Natural killer cell (primary cell): ENCODE data around the gene ZFP36L1. TPM values are rescaled to one million over a fixed set of nuclear protein-coding genes. Genes with fewer than 3 reads are reported as not detected.

Experiments used
- ATAC-seq, 3 donors: fragments of 150-1000 bp in 2 of 3; fragments of 200-7000 bp in 1 of 3; cut with Tn5 transposase; 1 replicate in 1 of 3; 2 replicates in 2 of 3; pipeline ENCODE4 v1.10.0; 2021; ENCODE audit warnings: mild to moderate bottlenecking in 2 of 3, moderate library complexity in 2 of 3
- DNase-seq, 2 donors: peaks; one replicate each; pipeline versions ENCODE4 v3.0.0 to v3.0.0-alpha.2; 2013 to 2021; ENCODE audit warnings: mixed read lengths in 1 of 2
- H3K27ac ChIP-seq: one replicate; pipeline ENCODE4 v1.5.1; 2013; ENCODE audit warnings: mild to moderate bottlenecking, low read length
- H3K27me3 ChIP-seq: one replicate; pipeline ENCODE4 v1.6.1; 2013; ENCODE audit warnings: low read length; ENCODE audit not compliant: control insufficient read depth, insufficient read depth
- H3K36me3 ChIP-seq: one replicate; pipeline ENCODE4 v1.6.1; 2013; ENCODE audit warnings: low read length; ENCODE audit not compliant: control insufficient read depth, insufficient read depth
- H3K4me1 ChIP-seq: one replicate; pipeline ENCODE4 v1.6.1; 2013; ENCODE audit warnings: low read length; ENCODE audit not compliant: control insufficient read depth, insufficient read depth
- H3K4me3 ChIP-seq: one replicate; pipeline ENCODE4 v1.5.1; 2013; ENCODE audit warnings: low read length
- H3K9me3 ChIP-seq: one replicate; pipeline ENCODE4 v1.6.1; 2013; ENCODE audit warnings: low read length; ENCODE audit not compliant: control insufficient read depth, insufficient read depth
- H3K27ac Mint-ChIP-seq, 2 donors: one replicate each; pipeline ENCODE4 v1.8.0; 2022; ENCODE audit warnings: mild to moderate bottlenecking in 2 of 2, mixed read lengths in 2 of 2, moderate library complexity in 1 of 2
- H3K27me3 Mint-ChIP-seq, 2 donors: one replicate each; pipeline ENCODE4 v1.8.0; 2022; ENCODE audit warnings: low read depth in 2 of 2, mixed read lengths in 2 of 2
- H3K36me3 Mint-ChIP-seq: one replicate; pipeline ENCODE4 v1.8.0; 2022; ENCODE audit warnings: mixed read lengths
- H3K4me1 Mint-ChIP-seq, 2 donors: one replicate each; pipeline ENCODE4 v1.8.0; 2022; ENCODE audit warnings: mixed read lengths in 2 of 2
- H3K4me3 Mint-ChIP-seq: one replicate; pipeline ENCODE4 v1.8.0; 2022; ENCODE audit warnings: mild to moderate bottlenecking, moderate library complexity, mixed read lengths
- H3K9me3 Mint-ChIP-seq, 2 donors: one replicate each; pipeline ENCODE4 v1.8.0; 2022; ENCODE audit warnings: mixed read lengths in 2 of 2
- WGBS: methylation state at CpG from one replicate; pipeline ENCODE4 v1.1.7; 2013; ENCODE audit warnings: missing lambda C conversion rate; ENCODE audit not compliant: insufficient coverage; 5-methylcytosine and 5-hydroxymethylcytosine counted together
- intact Hi-C: fragments of 100-400 bp; cut with micrococcal nuclease; formaldehyde crosslinking; loops from one replicate; pipeline ENCODE4 v1.14.2; 2022
- total RNA-seq, 4 donors: library from RNA; stranded (reverse); fragments of 120-200 nt in 1 of 4; gene quantifications; one replicate each; pipeline versions ENCODE4 v1.2.3 to v1.2.4, GENCODE V29; 2013 to 2022
- TF ChIP-seq, protein P1 (sequence below): fragments of 200-600 bp; IDR thresholded peaks from one replicate; pipeline ENCODE4 v1.8.0; 2022; ENCODE audit warnings: antibody characterized with exemption

Gene ZFP36L1
- total RNA-seq, 3 donors from 2014 or later (not counting 1 experiment from before 2014, with no cell fraction given) = 143 to 167 (median 166) TPM

- Mint-ChIP-seq H3K9me3 (no peaks in the 10 kb centered on the region), H3K4me1 (peaks cover 10 to 29% of the 10 kb centered on the region in 2 donors), H3K27ac (no peak overlapping the region), H3K36me3 (no peaks in the 10 kb centered on the region), H3K4me3 (no peak overlapping the region), H3K27me3 (no peaks in the 10 kb centered on the region)
- ATAC-seq (no peak), DNase-seq (no peak)
- WGBS = 96% methylated on average over 3 of the region's 3 CpGs
- intact Hi-C loops = no loop called here
- Histone ChIP-seq H3K27me3 (no peaks in the 10 kb centered on the region), H3K4me1 (peaks cover 21% of the 10 kb centered on the region), H3K4me3 (no peak overlapping the region), H3K27ac (no peak overlapping the region), H3K9me3 (no peaks in the 10 kb centered on the region), H3K36me3 (no peaks in the 10 kb centered on the region)
- TF ChIP-seq, protein P1, sequence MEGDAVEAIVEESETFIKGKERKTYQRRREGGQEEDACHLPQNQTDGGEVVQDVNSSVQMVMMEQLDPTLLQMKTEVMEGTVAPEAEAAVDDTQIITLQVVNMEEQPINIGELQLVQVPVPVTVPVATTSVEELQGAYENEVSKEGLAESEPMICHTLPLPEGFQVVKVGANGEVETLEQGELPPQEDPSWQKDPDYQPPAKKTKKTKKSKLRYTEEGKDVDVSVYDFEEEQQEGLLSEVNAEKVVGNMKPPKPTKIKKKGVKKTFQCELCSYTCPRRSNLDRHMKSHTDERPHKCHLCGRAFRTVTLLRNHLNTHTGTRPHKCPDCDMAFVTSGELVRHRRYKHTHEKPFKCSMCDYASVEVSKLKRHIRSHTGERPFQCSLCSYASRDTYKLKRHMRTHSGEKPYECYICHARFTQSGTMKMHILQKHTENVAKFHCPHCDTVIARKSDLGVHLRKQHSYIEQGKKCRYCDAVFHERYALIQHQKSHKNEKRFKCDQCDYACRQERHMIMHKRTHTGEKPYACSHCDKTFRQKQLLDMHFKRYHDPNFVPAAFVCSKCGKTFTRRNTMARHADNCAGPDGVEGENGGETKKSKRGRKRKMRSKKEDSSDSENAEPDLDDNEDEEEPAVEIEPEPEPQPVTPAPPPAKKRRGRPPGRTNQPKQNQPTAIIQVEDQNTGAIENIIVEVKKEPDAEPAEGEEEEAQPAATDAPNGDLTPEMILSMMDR = no peak
These were observed 34.6 kb downstream of the ZFP36L1 start for GRCh38 chr14:68758301-68758700.

- Histone ChIP-seq H3K4me3 (no peak overlapping the region), H3K36me3 (no peaks in the 10 kb centered on the region), H3K27ac (no peak overlapping the region), H3K9me3 (no peaks in the 10 kb centered on the region), H3K4me1 (peaks cover 21% of the 10 kb centered on the region), H3K27me3 (no peaks in the 10 kb centered on the region)
- Mint-ChIP-seq H3K4me1 (peaks cover 10 to 29% of the 10 kb centered on the region in 2 donors), H3K27ac (no peak overlapping the region), H3K9me3 (no peaks in the 10 kb centered on the region), H3K36me3 (no peaks in the 10 kb centered on the region), H3K4me3 (no peak overlapping the region), H3K27me3 (no peaks in the 10 kb centered on the region)
- TF ChIP-seq, protein P1 = no peak
- ATAC-seq (peak; percentile 61 to 73 (median 72)), DNase-seq (no peak)
- intact Hi-C loops = no loop called here
- 34% methylated on average over 4 of the region's 4 CpGs for WGBS
These were observed 35.2 kb downstream of the ZFP36L1 start for GRCh38 chr14:68757618-68758081.

GRCh38 chr14:68756734-68757133 is 36.1 kb downstream of the ZFP36L1 start:
- Histone ChIP-seq H3K27me3 (no peaks in the 10 kb centered on the region), H3K27ac (no peak overlapping the region), H3K4me1 (peaks cover 21% of the 10 kb centered on the region), H3K36me3 (no peaks in the 10 kb centered on the region), H3K4me3 (no peak overlapping the region), H3K9me3 (no peaks in the 10 kb centered on the region)
- ATAC-seq (no peak), DNase-seq (no peak)
- TF ChIP-seq, protein P1 = no peak
- intact Hi-C loops = no loop called here
- no peak overlapping the region for H3K27ac Mint-ChIP-seq
- H3K9me3 Mint-ChIP-seq = no peaks in the 10 kb centered on the region
- WGBS = 94% methylated on average over 6 of the region's 6 CpGs
- no peaks in the 10 kb centered on the region for H3K27me3 Mint-ChIP-seq
- no peaks in the 10 kb centered on the region for H3K36me3 Mint-ChIP-seq
- peaks cover 10 to 27% of the 10 kb centered on the region in 2 donors for H3K4me1 Mint-ChIP-seq
- H3K4me3 Mint-ChIP-seq = no peak overlapping the region

GRCh38 chr14:68756000-68756481 is 36.8 kb downstream of the ZFP36L1 start:
- Mint-ChIP-seq H3K27ac (no peak overlapping the region), H3K36me3 (no peaks in the 10 kb centered on the region), H3K9me3 (no peaks in the 10 kb centered on the region), H3K4me3 (no peak overlapping the region), H3K4me1 (peaks cover 10 to 25% of the 10 kb centered on the region in 2 donors), H3K27me3 (no peaks in the 10 kb centered on the region)
- TF ChIP-seq, protein P1 = no peak
- H3K36me3 ChIP-seq = no peaks in the 10 kb centered on the region
- no peak overlapping the region for H3K27ac ChIP-seq
- WGBS = 89% methylated on average over 7 of the region's 7 CpGs
- H3K27me3 ChIP-seq = no peaks in the 10 kb centered on the region
- H3K4me3 ChIP-seq = no peak overlapping the region
- intact Hi-C loops = no loop called here
- peaks cover 21% of the 10 kb centered on the region for H3K4me1 ChIP-seq
- H3K9me3 ChIP-seq = no peaks in the 10 kb centered on the region
- ATAC-seq (no peak), DNase-seq (no peak)
